ENCODE results near the gene PHYHIPL.

Gene PHYHIPL

GRCh38 chr10:59176241-59177030, at the start of gene PHYHIPL:
TSS of gene PHYHIPL (plus strand) at chr10:59176643. CDS start at chr10:59176854, 211 bp downstream.
- DNase-seq: peak; percentile 44 to 67

- no peak for DNase-seq
These were observed 49.5 kb upstream of the PHYHIPL start for GRCh38 chr10:59126991-59127390.

- DNase-seq: no peak
These were observed 48.5 kb upstream of the PHYHIPL start for GRCh38 chr10:59127991-59128390.

GRCh38 chr10:59129867-59130266, 46.6 kb upstream of the PHYHIPL start:
- no peak for DNase-seq

GRCh38 chr10:59131666-59132065, 44.8 kb upstream of the PHYHIPL start:
- no peak for DNase-seq

- DNase-seq: no peak
These were observed 42.4 kb upstream of the PHYHIPL start for GRCh38 chr10:59133841-59134593.

GRCh38 chr10:59134785-59135184, 41.7 kb upstream of the PHYHIPL start:
- DNase-seq: no peak

GRCh38 chr10:59135275-59135674, 41.2 kb upstream of the PHYHIPL start:
- no peak for DNase-seq

GRCh38 chr10:59138052-59138451, 38.4 kb upstream of the PHYHIPL start:
- DNase-seq: no peak

GRCh38 chr10:59143544-59143943, 32.9 kb upstream of the PHYHIPL start:
- no peak for DNase-seq

GRCh38 chr10:59148701-59149100, 27.7 kb upstream of the PHYHIPL start:
- DNase-seq: no peak

- DNase-seq: no peak
These were observed 20.9 kb upstream of the PHYHIPL start for GRCh38 chr10:59155556-59155955.

- no peak for DNase-seq
These were observed 8.9 kb upstream of the PHYHIPL start for GRCh38 chr10:59167512-59167911.

- no peak for DNase-seq
These were observed 3.9 kb upstream of the PHYHIPL start for GRCh38 chr10:59172567-59172966.

- no peak for DNase-seq
These were observed 3.0 kb upstream of the PHYHIPL start for GRCh38 chr10:59173414-59173813.

- DNase-seq: peak in 1 of 2 experiments; percentile 23
These were observed 754 bp upstream of the PHYHIPL start for GRCh38 chr10:59175538-59176240.

- DNase-seq: peak; percentile 21 to 34
These were observed 771 bp downstream of the PHYHIPL start for GRCh38 chr10:59177031-59177797.

GRCh38 chr10:59177836-59178235, 1.4 kb downstream of the PHYHIPL start:
- DNase-seq: no peak

GRCh38 chr10:59179068-59179467, 2.6 kb downstream of the PHYHIPL start:
- DNase-seq: no peak

- DNase-seq: no peak
These were observed 4.3 kb downstream of the PHYHIPL start for GRCh38 chr10:59180689-59181270.

- DNase-seq: peak; percentile 38 to 46
These were observed 5.2 kb downstream of the PHYHIPL start for GRCh38 chr10:59181668-59182067.

- no peak for DNase-seq
These were observed 13.9 kb downstream of the PHYHIPL start for GRCh38 chr10:59190332-59190731.

Data from SHP77 (cell line).